ENCODE data around the gene SBNO2.

- TF ChIP-seq TAF1 (IDR thresholded peaks at IDR 0.05; ENCODE audit: borderline replicate concordance, insufficient read depth, low read length) (no peak), POLR2AphosphoS5 (IDR thresholded peaks at IDR 0.05; ENCODE audit: low read depth, low read length) (no peak), SIN3A (IDR thresholded peaks at IDR 0.05; ENCODE audit: borderline replicate concordance, insufficient read depth, low read length) (no peak), REST (IDR thresholded peaks at IDR 0.05; ENCODE audit: insufficient read depth in 1 of 2, low read depth in 2 of 2, low read length in 2 of 2) (no peak), FOXP2 (optimal IDR thresholded peaks at IDR 0.05; ENCODE audit: borderline replicate concordance, extremely low read depth, extremely low read length, insufficient read depth) (no peak)
Measured at GRCh38 chr19:1146412-1146699, 27.7 kb downstream of the SBNO2 start.
